ENCODE data around the gene RNF215. TPM values are rescaled to one million over a fixed set of nuclear protein-coding genes. Genes with fewer than 3 reads are reported as not detected.

Gene RNF215
- 15.1 and 29.3 TPM in 2 replicates for total RNA-seq

DNA sequence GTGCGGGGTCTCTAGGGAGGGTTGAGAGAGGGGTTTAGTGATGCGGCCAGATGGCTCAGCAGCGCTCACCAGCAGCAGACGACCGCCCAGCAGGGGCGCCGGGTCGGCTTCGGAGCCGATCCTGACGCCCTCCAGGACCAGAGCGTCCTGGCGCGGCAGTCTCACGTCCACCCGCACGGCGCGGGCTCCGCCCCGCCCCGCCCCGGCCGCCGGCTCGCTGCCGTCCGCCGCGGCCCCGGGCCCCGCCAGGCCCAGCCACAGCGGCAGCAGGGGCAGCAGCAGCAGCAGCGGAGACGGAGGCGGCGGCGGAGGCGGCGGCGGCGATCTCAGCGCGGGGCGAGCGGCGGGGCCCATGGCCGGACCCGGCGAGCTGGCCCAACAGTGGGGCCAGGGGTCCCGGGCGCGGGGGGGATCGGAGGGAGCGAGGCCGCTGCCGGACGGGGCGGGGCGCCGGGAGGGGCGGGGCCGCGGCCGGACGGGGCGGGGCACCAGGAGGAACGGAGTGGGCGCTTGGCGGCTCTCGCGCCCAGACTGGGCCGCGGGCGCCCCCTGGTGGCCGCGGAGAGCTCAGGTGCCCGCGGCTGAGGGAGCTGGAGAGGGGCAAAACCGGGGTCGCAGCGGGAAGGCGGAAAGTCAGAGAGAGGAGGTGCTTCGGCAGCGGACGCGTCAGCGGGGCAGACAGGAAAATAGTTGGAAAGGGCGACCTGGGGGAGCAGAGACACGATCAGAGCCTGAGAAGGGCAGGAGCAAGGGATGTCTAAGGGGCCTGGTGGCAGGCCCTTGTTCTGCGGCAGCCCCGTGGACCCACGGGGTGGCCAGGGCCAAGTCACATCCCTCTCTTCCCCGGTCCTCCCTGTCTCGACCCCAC is at the start of gene RNF215:
RNF215 (minus strand) TSS at position 452 of the 868 bp plus-strand sequence; CDS start at position 354, 98 bp downstream.
- peak; percentile 88 for DNase-seq

DNA sequence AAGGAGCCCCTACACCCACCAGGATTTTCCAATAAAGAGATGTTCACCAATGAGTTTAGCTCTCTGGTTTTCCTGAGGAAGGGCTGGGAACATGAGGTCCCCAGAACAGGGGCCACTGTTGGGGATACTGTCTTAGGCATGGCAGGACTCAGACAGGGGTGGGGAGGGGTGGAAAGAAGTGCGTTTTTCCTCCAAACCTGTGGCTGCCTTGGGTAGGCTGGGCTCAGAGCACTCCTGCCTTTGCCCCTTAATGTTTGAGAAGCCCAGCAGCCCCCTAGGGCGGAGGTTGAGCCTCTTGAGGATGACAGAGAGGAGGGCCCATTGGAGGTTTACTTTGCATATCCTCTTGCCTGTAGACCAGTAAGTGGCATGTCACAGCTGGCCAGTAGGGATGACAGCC is 49.0 kb upstream of the RNF215 start:
- DNase-seq, result no peak

DNA sequence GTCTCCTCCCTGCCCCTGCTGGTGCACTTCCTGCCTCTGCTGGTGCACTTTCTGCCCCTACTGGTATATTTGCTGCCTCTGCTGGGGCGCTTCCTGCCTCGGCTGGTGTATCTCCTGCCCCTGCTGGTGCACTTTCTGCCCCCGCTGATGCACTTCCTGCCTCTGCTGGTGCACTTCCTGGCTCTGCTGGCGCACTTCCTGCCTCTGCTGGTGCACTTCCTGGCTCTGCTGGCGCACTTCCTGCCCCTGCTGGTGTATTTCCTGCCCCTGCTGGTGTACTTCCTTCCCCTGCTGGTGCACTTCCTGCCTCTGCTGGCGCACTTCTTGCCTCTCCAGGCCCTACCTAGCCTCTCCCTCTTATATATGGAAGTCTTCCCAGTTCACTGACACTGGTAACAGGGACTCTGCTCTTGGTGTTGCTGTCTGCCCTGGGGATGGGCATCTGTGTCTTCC is 48.5 kb upstream of the RNF215 start:
- peak; percentile 48 for DNase-seq

DNA sequence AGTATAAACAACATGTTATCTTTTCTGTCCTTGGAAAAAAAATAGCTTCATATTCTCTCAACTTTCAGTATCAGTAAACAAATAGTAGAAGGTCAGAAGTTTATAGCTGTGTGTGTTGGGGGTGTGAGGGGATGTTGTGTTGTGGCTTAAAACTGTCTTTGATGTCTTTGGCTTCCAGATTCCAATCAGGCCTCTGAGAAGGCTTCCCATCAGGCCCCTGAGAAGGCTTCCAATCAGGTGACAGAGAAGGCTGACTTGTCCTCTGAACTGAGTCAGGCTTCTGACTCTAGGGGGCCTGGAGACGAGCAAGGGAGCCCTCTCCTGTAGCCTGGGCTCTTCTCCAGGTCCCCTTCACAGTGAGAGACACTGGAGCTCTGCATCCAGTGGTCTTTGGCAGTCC is 47.6 kb upstream of the RNF215 start:
- no peak for DNase-seq

DNA sequence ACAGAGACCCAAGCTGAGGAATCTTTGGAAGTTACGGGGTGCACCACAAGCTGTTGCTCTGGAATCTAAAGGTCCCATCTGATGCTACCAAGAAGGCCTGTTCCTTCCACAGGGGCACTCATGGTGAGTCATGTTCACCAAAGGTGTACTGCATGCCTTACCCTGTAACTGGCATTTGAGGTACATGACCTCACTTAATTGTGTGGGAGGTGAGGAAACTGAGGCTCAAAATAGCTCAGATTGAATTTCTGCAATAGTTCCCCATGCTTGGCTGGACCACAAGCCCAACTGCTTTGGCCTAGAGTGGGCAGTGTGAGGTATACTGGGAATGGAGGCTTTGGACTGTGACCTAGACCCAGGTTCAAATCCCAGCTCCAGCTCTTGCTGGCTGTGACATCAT is 46.6 kb upstream of the RNF215 start:
- DNase-seq, result no peak

DNA sequence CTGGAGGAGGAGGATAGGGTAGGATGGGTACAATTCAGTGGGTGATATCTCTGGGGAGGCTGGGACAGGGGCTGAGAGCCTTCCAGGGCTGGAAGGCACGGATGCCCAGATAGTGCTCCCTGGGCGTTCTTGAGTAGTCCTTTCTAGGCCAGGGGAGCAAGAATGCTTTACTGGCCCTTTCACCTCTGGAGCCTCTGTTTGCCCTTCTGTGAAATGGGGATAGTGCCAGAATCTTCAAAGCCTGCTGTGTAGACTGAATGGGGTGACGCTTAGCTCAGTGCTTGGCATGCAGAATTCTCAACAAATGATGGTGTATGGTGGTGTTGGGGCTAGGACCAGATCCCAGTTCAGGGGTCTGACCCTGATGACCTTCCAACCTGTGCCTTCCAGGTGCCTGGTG is 46.0 kb upstream of the RNF215 start:
- DNase-seq, result no peak

DNA sequence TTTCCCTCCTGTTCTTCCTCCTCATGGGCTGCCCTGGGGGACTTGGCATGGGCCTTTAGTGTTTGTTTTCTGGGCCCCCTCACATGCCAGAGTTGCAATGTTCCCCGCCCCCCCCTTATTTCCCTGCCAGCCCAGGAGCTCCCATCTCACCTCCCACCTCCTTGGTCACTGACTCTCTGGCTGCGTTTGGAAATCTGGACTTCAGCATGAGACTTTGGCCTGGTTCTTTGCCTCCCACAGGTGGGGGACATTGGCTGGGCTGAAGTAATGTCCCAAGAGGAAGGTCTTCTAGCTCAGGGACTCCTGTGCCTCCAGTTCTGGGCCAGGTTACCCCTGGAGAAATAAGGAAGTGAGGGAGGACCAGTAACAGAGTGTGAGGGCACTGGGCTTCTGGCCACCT is 45.3 kb upstream of the RNF215 start:
- DNase-seq, result no peak

DNA sequence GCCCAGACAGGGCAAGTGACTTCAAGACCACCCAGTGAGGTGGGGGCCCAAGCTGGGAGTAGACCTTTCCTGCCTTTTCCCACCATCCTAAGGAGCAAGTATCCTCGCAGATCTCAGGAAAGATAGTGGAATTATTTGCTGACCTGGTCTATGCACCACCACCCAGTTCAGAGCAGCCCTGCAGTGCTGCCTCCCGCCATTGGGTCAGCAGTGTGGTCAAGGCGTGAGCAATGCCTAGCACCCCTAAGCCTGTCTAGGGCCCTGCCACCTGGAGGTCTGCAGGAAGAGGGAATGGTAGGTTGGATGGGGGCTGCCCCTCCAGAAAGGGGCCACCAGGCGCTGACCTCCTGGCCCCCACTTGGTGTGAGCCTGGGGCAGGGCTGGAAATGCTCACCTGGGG is 44.9 kb upstream of the RNF215 start:
- DNase-seq, result no peak

DNA sequence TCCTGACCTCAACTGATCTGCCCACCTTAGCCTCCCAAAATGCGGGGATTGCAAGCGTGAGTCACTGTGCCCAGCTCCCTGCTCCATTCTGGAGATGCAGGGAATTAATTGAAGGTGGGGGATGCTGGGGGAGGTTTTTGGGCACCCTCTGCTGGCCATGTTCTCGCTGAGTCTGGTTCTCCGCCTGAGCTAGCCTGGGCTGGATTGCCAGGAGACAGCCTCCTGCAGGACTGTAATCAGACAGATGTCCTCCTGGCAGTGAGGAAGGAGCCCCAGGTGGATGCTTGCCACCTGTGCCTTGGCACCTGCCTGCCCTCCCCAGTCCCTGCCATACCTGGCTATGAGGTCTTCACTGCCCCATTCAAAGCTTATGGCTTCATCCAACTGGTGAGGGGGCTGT is 43.7 kb upstream of the RNF215 start:
- DNase-seq, result no peak

DNA sequence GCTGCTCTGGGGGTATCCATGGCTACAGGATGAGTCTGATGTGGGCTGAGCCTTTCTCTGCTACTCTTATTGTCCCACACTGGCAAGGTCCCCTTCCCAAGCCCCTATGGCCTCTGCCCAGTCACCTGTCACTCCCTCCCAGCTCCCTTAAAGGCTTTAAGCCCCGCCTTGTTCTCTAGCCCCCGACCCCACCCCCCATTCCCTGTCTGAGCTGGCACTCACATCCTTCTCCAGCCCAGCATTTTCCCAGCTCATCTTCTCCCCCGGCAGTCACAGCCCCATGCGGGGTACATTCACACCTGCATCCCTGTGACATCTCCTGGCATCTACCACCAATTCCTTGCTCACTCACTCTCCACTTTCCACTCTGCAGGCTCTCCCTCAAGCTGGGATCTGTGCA is 42.7 kb upstream of the RNF215 start:
- no peak for DNase-seq

DNA sequence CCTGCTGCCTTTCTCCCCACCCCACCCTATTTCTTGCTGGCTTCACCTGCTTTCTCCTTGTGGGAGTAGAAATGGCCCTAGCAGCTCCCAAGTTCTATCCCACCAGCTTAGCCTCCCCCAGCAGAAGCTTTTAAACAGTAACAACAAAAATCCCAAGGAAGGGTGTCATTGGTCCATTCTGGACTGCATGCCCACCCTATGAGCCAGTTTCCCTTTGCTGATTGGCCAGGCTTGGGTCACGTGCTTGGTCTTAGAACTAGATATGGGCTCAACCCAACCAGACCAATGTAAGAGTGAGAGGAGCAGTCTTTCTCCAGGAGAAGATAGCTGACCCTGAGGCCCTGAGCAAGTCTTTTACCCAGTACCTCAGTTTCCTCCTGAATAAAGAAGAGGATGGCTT is 40.7 kb upstream of the RNF215 start:
- no peak for DNase-seq

DNA sequence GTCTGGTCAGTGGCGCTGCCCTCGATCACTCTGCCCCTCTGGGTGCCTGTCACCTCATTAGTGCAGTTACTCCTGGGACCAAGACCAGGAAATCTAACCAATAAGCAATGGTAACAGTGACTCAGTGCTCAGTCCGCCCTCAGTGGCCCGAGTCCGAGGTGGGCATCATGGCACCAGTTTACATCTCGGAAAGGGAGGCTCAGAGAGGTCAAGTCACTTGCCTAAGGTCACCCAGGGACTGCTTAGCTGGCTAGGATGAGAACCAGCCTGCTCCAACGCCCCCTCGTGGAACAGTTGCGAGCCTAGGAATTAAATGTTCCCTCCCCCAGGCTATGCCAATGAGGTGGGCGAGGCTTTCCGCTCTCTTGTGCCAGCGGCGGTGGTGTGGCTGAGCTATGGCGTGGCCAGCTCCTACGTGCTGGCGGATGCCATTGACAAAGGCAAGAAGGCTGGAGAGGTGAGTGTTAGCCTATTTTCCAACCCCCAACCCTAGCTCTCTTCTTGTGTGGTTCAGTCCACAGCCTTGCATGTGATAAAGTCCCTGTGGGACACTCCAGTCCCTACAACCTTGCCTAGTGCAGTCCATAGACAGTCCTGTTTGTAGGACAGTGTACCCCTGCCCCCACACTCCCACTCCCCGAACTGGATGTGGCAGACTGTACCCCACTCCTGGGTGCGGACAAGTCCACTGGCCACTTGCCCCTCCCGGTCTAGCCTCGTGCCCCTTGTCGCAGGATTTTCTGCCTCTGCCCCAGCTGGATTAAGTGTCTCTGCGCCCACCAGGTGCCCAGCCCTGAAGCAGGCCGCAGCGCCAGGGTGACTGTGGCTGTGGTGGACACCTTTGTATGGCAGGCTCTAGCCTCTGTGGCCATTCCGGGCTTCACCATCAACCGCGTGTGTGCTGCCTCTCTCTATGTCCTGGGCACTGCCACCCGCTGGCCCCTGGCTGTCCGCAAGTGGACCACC is 39.5 kb upstream of the RNF215 start:
- DNase-seq, result peak; percentile 91

DNA sequence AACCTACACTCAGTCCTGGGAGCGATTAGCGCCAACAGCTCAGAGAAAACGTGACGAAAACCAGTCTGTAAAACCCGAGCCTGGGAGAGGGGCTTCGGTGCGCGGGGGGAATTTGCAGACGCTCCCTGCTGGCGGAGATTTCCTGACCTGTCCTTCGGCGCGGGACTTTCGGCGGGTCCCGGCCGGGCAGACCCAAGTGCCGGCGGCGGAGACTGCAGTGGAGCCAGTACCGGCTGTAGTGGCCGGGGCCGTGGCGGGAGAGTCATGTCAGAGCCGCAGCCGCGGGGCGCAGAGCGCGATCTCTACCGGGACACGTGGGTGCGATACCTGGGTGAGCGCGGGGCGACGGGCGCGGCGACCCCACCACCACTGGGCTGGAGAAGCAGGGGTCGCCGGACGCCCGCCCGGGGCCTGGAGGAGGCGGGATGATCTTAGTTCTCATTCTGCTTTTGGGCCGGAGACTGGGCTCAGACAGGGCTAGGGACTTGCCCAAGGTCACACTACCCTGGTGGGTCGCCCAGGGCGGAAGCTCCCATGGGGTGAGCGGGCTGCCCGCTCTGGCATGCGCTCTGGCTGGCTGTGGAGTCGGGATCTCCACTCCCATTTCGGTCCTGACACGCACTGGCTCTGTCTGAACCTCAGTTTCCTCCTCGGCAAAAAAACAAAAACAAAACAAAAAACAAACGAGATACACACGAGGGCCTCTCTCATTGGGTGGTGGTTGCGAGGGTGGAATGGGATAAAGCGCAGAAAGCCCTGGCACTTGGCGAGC is 38.6 kb upstream of the RNF215 start, which contains the start of gene MTFP1:
MTFP1 (plus strand) TSS at position 153 of the 772 bp plus-strand sequence; CDS start at position 265, 112 bp downstream.
- DNase-seq, result peak; percentile 78

DNA sequence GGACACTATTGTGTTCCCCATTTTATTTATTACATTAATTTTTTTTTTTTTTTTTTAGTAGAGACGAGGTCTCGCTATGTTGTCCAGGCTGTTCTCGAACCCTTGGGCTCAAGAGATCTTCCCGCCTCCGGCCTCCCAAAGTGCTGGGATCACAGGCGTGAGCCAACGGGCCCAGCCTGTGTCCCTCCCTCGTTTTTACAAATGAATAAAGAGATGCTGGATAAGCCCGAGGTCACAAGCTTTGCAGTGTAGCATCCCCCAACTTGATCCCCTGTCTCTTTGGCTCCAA is 38.1 kb upstream of the RNF215 start:
- DNase-seq, result no peak

DNA sequence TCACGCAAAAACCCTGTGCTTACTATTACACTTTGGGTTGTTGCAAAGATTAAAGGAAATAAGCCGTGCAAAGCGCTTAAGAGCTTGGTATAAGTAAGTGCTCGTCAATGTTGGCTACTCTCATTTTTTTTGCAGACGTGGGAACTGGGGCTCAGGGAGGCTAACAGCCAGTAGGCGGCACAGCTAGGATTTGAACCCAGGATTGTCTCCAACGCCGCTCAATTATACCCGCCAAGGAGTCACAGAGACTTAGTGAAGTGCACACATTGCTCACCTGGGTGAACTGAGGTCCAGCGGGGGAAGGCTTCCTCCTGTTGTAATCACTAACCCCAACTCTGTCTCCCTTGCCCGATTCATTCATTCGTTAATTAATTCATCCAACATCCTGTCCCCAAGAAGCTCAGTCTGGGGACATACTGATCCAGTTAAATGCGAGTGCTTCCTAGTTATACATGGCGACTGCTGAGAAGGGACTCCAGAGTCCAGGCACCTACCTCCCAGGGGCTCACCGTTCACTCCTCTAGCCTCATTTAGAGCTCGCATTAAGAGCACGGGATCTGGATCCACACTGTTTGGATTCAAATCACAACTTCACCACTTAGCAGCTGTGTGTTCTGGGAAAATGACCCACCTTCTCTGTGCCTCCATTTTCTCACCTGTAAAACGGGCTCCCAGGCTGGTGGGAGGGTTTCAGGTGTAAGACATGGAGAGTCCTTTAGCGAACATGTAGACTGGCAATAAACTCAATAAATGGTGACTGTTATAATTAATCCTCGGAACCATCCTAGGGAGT is 37.5 kb upstream of the RNF215 start:
- peak; percentile 43 for DNase-seq

DNA sequence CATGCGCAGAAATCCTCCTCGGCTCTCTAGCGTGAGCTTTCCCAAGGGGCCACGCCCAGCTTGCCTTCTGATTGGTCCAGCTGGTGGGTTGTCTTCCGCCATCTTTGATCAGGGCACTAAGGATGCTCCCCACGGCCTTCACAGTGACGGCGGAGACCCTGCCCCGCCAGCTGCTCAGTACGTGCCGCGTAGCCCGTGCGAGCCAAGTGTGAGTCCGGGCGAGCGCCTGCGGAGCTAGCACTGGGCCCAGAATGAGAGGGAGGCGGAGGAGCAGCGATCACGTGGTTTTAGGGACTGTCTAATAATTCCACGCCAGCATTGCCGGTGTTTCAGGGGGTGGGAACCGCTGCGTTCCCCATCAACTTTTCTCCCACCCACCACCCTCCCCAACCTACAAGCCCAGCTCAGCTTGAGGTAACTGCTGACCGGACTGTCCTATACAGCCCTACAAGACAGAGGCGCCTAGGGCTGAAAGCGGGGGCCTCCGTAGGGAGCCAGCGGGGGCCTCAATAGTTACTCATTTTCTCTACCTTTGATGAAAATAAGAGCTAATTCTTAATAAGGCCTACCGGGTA is 36.8 kb upstream of the RNF215 start:
- DNase-seq, result peak; percentile 100

DNA sequence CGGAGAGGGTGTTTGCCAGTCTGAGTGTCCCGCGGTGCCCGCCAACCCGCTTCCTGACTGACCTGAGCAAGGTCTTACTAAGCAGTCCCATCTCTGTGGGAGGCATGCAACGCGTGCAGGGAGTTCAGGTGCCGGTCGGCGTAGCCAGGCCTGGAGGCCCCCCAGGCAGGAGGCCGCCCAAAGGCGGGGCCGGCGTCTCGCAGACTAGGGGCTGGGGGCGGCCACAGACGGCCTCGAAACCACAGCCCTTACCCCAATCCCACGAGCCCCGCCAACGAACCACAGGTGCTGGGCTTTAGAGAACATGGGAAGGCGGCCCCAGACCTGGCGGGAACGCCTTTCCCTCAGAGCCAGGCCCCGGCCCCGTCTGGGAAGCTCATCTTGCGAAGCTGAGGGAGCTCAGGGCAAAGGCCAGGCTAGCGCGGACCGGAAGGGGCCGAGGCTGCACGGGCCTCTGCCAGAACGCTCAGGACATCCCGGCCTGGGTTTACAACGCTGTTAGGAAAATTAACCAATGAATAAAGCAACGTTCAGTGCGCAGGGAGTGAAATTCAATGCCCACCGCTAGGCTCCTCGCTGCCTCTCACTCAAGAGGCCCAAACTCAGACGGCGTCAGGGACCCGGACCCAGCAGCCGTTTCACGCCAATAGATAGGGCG is 36.2 kb upstream of the RNF215 start:
- peak; percentile 56 for DNase-seq

DNA sequence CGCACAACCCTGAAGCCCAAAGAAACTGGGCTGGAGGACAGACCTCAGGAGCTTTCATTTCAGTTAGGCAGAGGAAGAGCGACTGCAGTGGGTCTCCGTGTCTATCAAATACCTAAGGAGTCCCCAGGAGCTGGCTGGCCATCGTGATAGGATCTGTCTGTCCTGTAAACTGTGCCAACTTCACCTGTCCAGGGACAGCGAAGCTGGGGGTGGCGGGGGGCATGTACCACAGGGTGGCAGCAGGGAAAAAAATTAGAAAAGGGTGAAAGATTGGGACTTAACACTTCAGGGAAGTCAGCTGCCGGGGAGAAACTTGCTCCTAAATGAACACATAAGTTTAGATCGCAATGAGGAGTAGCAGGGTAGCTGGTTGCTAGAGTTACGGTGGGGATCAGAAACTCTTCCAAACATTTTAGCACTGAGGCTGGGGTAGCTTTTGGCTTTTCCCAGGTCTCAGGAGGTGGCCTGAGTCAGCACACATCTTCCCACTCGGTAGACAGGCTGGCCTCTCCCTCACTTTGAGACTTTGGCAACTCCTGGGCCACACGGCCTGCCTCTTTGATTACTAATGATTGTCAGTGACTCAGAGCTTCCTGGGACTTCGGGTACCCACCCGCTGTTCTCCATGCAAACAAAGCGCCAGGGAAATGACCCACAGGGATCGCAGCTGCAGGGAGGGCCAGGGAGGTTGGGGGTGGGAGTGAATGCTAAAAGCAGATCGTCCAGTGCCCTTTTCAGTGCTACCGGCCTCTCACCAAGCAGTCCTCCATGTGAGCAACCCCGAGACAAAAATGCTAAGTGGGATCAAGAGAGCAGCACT is 35.5 kb upstream of the RNF215 start:
- DNase-seq, result peak; percentile 59

DNA sequence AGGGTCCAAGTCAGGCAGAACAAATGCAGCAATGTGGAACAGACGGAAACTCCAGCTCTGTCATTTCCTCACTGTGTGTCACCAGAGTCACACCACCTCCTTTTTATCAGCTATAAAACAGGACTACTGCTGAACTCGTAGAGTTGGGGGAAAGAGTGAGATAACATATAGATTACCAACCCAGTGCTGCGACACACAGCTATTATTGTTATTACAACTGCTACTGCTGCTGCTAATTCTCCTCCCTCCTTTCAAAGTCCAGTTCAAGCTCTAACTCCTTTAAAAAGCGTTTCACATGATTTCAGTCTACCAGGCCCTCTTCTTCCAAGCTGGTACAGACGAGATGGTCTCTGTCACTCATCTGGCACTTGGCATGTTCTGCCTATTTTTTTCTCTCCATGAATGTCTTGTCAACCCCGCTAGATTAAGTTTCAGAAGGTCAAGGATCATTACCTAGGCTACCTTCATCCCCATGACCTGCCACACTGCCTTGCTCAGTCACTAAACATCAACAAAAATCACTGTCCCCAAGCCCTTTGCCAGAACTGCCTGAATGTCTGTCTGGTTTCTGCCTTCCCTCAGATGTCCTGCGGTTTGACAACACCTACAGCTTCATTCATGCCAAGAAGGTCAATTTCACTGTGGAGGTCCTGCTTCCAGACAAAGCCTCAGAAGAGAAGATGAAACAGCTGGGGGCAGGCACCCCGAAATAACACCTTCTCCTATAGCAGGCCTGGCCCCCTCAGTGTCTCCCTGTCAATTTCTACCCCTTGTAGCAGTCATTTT is 34.7 kb upstream of the RNF215 start:
- DNase-seq, result peak; percentile 66
